NCI-H2029 treated with DMSO at 0.1 percent for 48 hours (cell line): ENCODE results near the gene EIF2AK2.
A peak's percentile ranks its signal among the peaks of the same experiment; 100 is the strongest.

Experiments used
- DNase-seq: peaks from one replicate; lab custom pipeline; 2025; lab: John Stamatoyannopoulos, UW

EIF2AK2 gene

DNA sequence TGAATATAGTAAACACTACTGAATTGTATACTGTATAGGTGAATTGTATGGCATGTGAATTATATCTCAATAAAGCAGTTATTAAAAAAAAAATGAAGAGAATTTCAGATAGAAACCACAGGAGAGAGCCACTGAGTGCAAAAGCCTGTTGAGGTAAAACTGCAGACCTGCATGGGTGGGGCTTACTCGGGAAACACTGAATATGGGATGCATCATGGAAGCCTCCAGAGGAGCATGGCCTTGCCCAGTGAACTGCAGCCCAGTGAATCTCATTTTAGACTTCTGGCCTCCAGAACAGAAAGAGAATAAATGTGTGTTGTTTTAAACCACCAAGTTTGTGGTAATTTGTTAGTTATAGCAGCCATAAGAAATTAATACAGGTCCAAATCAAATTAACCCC is 56.7 kb downstream of the EIF2AK2 start:
- no peak for DNase-seq

DNA sequence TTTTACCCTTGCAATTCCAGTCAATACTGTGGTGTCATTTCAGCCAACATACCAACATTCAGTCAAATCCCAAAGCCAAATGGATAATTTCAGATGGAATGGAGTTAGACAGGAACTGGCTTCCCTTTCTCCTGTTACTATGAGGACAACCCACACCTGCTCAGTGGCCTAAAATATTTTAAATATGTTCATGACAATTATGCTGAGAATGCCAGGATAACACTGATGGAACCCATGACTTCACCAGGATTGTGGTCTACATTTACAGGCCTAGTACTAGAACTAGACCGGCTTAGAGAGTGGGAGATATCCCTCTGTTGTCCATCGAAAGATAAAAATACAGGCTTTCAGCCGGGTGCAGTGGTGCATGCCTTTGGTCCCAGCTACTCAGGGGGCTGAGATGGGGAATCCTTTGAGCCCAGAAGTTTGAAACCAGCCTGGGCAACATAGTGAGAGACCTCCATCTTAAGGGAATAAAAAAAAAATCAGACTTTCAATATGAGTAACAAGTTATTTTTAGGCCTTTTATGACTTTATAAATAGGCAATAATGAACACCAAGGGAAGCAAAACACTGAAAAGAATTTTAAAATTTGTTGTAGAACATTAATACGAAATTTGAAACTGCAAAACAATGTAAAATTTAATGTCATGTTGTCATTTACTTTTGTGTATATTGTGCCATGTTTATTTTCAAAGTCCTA is 58.2 kb downstream of the EIF2AK2 start:
- no peak for DNase-seq

DNA sequence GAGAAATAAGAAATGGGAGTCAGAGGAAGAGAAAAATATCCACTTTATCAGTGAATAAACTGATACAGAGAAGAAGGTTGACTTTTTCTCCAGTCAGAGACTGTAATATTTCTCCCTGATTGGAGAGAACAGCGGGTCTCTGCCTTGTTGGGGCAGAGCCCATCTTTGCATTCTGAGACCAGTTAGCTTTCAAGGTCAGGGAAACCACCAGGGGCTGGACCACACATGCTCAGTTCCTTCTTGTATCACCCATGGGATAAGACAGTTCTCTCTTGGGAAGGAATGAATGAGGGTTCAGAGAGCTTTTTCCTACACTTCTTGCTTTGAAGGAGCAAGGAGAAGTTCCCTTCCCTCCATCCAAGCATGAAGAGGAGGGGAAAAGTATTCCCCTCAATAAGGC is 60.2 kb downstream of the EIF2AK2 start:
- no peak for DNase-seq

DNA sequence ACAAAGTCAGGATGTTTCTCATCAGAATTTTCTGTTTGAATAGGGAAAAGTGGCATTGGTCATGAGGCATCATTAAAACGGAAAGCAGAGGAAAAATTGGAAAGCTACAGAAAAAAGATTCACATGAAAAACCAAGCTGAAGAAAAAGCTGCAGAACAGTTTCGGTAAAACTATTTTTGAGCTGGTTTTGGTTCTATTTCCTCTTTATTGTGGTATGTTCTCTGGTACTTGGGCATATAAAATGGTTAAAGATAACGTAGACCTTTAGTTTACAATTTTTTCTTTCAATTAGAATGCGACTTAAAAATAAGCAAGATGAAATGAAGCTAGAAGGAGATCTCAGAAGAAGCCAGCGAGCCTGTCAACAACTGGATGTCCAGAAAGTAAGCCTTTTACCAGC is 64.9 kb downstream of the EIF2AK2 start:
- no peak for DNase-seq

DNA sequence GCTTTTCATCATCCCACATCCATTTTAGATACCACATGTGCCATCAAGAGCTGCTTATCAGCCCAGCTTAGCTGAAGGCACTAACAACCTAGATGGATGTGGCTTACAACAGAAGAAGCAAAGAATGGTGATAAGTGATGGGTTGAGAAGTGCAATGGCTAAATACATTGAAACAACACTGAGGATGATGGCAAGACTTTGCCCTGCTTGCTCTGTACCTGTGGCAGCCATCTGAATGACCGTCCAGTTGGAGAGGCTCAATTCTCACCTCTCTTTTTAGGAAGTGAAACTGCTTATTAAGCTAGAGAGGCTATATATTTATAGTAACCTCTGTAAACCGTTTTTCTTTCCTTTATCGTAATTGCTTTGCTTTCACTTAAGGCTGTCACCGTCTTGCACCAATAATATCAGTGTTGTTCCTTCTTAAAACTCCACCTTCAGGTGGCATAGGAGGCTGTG is 66.7 kb downstream of the EIF2AK2 start:
- DNase-seq = no peak

DNA sequence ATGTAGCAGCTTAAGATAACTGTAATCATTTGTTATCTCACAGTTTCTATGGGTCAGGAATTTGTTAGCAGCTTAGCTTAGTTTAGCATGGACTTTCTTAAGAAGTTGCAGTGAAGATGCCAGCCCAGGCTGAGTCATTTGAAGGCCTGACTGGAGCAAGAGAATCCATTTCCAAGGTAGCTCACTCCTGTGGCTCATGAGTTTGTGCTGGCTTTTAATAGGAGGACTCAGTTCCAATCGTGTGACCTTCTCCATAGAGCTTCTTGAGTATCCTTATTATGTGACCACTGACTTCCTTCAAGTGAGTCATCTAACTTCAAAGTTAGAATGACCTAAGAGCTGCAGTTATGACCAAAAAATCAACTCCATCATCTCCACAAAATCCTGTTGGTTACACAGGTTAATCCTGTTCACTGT is 71.0 kb downstream of the EIF2AK2 start:
- no peak for DNase-seq

DNA sequence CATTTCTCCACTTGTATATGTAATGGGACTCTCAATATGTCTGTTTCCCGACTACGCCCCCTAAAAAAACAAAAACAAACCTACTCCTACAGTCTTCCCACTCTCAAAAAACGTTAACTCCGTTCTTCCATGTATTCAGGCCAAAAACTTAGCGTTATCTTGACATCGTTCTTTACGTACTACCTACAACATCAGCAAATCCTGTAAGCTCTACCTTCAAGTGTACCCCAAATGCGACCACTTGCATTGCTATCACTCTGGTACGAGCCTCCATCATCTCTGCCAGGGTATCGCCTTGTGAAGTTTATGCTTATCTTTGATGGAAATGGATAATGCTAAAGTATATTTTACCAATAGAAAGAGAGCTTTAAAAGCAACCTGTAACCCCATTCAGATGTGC is 72.0 kb downstream of the EIF2AK2 start:
- no peak for DNase-seq

DNA sequence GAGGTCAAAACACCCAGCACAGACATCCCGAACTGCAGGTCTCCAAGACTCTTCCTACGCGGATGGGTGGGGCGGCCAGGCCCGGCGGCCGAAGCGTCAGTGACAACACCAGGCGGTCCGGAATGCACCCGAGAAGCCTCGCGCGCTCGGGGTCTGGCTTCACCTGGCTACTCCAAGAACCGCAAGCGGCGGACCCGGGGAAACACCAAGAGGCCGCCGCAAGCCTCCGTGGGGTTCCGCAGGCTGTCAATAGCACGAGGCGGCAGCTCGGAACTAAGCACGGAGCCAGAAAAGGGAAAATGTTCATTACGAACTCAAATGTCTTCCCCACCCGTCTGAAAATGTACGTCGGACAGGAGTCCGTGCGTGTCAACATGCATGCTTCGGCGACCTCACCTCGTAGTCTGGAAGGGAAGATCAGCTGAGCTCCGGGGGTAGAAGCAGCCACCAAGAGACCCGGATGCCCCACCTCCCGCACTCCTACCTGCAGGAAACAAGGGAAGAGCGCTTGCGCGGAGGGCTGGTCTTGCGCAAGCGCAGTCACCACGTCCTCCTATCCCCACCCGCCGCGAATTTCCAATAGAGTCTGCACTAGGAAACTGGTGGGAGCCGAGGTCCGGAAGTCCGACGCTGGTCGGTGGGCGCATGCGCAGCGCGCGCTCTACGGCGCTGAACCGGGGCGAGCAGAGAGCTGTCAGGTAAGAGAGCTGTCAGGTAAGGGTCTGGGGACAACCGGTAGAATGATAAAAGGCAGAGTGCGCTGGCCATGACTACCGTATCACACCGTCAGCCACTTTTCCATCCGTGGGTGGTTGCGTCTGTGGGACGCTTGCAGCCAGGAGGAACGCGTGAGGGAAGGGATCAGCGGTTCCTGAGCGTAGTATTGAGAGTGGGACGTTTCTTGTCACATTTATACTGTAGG is 72.6 kb downstream of the EIF2AK2 start, which contains the start of the genes GPATCH11 and HEATR5B:
GPATCH11 (plus strand) TSS at position 646 of the 922 bp plus-strand sequence. CDS start 3,864 bp downstream, outside the sequence.
HEATR5B (minus strand) TSS at position 500 of the 922 bp plus-strand sequence. CDS start 958 bp downstream, outside the sequence.
- peak; percentile 88 for DNase-seq

DNA sequence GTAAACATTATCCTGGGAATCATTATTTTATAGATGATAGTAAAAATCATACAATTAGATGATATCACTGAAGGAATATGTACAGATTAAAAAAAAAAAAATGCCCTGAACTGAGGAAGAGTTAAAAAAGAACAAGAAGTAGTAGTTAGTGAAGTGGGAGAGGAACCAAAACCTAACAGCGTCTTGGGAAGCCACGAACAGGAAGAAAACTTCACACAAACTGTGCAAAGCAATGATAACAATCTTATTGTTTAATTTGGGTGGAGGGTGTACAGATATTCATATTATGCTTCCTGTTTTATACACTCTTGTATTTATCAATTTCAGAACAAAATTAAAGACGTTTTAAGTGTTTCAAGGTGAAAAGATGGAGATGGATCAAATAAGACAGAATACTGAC is 76.1 kb downstream of the EIF2AK2 start:
- no peak for DNase-seq

DNA sequence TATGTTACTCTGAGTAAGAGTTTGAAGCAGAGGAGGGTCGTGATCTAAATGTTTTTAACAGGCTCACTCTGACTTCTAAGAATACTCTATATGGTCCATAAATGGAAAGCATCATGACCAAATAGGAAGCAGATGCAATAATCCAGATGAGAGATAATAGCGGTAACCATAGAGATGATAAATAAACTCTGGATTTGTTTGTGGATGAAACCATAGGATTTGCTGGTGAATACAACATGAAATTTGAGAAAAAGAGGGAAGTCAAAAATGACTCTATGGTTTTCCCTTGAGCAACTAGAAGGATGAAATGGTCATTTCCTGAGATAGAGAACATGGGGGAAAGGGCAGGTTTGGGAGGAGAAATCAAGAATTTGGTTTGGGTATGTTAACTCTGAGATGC is 76.5 kb downstream of the EIF2AK2 start:
- no peak for DNase-seq

DNA sequence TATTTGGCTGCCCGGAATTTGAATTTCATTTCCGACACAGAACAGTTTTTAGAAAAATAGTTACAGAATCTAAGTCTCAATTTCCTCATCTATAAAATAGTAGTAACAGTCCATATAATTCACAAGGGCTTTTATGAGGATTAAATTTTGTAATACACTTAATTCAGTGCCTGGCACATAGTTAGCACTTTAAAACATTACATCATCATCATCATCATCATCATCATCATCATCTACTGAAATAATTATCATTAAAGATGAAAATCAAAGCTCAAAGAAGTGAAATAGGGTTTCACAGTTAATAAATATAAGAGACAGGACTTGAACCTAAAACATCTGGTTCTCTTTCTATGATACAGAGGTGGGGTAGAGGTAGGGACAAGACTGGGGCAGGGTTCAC is 85.8 kb downstream of the EIF2AK2 start:
- DNase-seq = no peak

DNA sequence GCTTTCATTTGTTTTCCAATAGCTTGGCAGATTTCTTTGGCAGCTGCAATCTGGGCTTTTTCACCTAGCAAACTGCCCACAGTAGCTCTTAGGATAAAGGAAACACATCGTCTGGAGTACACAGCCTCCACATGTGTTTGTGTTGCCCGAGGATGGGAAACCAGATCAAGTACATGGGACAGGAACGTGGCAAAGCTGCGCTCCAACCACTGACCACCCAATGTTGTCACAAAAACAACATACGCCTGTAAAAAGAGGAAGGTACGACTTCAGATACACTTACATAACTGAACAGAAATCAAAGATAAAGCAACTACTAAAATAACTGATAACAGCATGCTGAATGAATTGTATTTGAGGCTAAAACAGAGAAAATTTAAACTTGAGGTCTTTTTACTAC is 88.1 kb downstream of the EIF2AK2 start:
- DNase-seq = no peak

DNA sequence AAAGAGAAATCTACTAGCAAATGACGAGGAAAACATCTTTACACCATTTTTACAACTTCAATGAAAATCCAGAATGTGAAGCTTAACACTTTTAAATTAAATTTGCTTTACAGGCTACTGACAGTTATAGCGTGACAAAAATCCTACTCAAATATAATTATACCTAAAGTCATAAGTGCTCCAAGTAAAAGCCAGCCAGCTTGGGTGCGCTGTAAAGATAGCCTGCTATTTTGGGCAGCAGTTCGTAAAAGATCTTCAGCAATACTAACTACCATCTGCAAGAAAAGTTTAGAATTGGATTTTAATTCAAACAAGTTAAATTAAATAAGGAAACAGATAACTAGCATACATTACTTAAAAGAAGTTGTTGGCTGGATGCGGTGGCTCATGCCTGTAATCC is 95.0 kb downstream of the EIF2AK2 start:
- DNase-seq = no peak

DNA sequence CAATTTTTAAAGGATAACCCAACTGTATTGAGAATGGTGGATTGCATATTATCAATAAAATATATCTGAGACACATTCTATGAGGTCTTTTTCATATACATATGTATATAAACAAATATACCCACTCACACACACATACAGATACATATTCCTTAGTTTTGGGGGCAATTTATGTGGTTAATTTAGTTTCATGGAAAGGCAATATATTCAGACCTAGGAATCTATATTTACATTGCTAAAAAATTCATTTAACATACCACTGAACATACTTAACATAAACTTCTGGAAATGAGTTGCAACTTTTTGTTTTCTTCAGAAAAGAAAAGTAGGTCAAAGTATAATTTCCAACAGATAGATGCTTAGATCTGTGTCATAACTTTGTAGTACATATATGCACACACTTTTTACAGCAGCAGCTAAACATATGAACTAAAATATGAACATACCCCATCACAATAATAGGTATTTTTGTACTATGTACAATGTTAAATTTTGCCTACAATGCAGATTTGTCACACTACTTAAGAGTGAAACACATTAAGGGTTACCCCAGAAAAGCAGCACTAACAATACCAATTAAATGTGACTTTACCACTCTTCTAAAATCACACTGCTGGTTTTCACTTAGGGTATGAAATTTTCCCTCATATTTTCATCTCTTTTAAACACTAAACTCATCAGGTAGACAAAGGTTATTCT is 95.6 kb downstream of the EIF2AK2 start:
- no peak for DNase-seq

DNA sequence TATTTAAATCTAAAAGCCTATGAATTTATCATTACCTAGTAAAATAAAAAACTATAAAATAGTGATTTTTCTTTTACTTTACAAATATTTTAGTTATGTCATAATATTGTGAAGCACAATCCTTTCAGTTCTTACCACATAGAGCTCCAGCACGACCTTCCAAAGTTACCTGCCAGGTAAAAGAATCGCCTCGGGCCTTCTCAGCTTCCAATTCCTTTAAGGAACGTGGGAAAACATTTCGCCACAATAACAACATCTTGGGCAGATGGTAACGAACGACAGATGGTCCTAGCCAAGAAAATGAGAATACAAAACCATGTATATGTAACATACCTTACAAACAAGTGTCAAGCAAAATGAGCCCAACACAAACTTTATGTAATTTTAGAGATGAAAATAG is 96.3 kb downstream of the EIF2AK2 start:
- DNase-seq = no peak

DNA sequence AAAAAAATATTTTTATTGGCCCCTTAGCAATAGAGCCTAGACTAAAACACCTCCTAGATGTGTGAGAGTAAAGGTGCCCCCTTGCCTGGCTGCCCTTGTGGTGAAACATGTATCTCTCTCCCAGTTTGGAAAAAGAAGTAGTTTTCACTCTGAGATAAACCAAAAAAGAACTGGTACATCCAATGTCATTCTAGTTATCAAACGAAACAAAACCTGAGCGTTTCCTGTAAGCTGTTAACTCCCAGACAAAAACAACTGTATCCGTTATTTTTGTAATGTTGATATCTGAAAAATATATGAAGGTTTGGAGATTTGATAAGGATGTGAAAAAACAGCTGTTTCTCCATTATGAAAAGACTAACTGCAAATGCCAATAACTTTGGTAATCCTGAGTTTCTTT is 96.9 kb downstream of the EIF2AK2 start:
- DNase-seq = no peak

DNA sequence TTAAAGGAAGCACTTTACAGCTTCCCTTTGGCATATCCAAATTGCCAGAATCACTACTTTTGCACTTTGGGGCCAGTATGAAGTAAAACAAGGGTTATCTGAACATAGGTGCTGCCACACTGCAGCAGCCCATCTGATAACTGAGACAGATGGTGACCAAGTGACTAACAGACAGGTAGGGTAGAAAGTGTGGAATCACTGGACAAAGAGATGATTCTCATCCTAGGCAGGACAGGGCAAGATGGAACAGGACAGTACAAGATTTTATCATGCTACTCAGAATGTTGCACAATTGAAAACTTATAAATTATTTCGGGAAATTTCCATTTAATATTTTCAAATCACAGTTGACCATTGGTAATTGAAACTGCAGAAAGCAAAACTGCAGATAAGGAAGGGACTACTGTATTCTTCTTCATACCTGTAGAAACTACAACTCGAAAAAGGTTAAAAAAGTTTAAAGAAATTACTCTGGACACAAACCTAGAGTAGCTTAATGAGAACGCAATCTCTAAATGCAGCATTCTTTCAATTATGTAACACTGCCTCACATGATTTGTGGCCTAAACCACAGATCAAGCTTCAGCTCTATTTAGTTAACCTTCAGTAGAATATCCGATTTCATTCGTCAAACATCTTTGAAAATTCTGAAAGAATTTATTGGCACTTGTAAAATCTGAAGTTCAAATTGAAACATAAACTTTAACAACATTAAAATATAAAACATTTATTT is 104.0 kb downstream of the EIF2AK2 start:
- DNase-seq = no peak
